Measurements from ENCODE around the gene PCP4L1.

Gene PCP4L1

GRCh38 chr1:161324020-161324419 lies 65.5 kb downstream of the PCP4L1 start:
- DNase-seq: no peak

- no peak for DNase-seq
These were observed 71.8 kb downstream of the PCP4L1 start for GRCh38 chr1:161330346-161330745.

- DNase-seq: no peak
These were observed 74.6 kb downstream of the PCP4L1 start for GRCh38 chr1:161333166-161333565.

Measured in GOT3 (cell line).